SKM-1 (cell line): Measurements from ENCODE around the gene STAP2.

ENCODE experiments used
- DNase-seq: peaks from one replicate; lab custom pipeline; 2025; ENCODE audit not compliant: unreplicated experiment; lab: John Stamatoyannopoulos, UW

Gene STAP2, protein sequence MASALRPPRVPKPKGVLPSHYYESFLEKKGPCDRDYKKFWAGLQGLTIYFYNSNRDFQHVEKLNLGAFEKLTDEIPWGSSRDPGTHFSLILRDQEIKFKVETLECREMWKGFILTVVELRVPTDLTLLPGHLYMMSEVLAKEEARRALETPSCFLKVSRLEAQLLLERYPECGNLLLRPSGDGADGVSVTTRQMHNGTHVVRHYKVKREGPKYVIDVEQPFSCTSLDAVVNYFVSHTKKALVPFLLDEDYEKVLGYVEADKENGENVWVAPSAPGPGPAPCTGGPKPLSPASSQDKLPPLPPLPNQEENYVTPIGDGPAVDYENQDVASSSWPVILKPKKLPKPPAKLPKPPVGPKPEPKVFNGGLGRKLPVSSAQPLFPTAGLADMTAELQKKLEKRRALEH

DNA sequence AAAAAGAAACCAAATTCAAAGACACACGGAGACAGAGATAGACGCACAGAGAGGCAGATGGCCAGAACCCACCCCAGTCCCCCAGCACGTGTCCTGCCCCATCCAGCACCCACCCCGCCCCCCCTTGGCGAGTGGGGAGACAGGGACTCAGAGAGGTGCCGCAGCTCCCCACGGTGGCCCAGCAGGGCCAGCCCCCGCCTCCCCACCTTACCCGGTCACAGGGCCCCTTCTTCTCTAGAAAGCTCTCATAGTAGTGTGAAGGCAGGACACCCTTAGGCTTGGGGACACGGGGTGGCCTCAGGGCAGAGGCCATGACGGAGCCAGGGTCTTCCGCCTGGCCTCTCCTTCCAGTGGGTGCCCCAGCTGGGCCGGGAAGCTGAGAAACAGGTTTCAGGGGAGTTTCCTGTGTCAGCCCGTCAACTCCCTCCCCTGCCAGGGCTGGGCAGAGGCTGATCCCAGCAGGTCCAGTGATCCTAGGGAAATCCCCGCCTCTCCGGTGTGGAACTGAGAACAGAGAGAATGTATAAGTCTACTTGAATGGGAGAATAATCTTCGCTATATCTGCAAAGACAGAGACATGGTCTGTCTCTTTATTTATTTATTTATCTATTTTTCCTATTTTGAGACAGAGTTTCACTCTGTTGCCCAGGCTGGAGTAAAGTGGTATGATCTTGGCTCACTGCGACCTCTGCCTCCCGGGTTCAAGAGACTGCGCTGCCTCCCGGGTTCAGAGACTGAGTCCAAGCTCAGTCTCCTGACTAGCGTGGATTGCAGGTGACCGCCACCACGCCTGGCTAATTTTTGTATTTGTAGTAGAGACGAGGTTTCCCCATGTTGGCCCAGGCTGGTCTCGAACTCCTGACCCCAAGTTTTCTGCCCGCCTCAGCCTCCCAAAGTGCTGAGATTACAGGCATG is at the start of gene STAP2:
Gene STAP2 (minus strand): TSS at position 387 of the 915 bp plus-strand sequence. CDS start 74 bp downstream, at position 313.
- no peak for DNase-seq

- DNase-seq, result no peak
Measured at GRCh38 chr19:4386041-4386782, 47.6 kb upstream of the STAP2 start.

- no peak for DNase-seq
Measured at GRCh38 chr19:4385291-4386040, 46.8 kb upstream of the STAP2 start.

DNA sequence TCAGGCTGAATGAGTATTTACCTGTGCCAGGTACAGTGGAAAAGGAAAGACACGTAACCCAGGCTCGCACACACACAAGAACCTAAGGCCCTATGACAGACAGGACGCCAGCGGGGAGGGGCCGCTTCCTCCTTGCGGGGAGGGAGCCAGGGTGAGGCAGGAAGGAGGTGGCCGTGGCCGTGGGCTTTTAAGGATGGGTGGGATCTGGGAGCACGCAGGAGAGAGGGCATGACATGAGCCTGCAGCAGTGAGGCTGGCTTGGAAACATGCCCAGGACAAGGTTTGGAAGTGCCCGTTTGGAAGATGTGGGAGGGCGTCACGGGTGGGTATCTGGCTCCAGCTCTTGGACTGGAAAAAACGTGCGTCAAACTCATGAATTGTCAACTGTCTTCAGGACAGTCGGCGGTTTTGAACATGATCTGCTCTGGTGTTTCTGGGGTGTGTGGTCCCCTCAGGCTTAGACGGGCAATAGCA is 41.7 kb upstream of the STAP2 start:
- DNase-seq, result no peak

- DNase-seq, result no peak
Measured at GRCh38 chr19:4379383-4380253, 41.0 kb upstream of the STAP2 start.

- DNase-seq, result no peak
Measured at GRCh38 chr19:4378886-4379285, 40.3 kb upstream of the STAP2 start.

GRCh38 chr19:4376991-4377781 is 38.6 kb upstream of the STAP2 start:
- DNase-seq, result no peak

- no peak for DNase-seq
Measured at GRCh38 chr19:4376671-4376990, 38.0 kb upstream of the STAP2 start.

DNA sequence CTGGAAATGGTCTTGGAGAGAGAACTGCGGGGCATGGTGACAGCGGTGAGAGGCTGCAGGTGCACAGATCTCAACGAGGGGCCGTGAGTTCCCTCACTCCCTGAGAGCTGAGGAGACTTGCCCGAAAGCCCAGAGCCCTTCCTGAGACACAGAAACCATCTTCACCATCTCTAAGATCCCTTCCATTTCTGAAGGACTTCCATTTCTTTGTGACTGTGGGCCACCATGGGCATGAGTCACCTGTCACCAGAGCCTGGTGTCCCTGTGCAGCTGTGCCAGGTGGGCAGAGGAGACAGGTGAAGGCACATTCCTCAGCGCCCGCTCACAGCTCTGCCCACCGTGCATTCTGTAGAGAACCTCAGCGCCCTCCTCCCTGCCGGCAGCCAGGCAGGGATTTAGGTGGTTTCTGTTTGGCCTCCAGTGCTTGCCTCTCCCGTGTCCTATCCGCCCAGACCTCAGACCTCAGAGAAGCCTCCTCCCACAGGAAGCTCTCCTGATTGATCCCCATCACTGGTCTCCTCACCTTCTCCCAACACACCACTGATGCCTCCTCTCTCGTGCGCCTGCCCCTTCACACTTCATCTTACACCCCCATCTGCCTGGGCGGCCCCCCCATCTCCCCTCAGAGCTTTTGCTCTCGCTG is 37.5 kb upstream of the STAP2 start:
- no peak for DNase-seq

GRCh38 chr19:4375164-4376027 is 36.8 kb upstream of the STAP2 start:
- DNase-seq, result no peak

DNA sequence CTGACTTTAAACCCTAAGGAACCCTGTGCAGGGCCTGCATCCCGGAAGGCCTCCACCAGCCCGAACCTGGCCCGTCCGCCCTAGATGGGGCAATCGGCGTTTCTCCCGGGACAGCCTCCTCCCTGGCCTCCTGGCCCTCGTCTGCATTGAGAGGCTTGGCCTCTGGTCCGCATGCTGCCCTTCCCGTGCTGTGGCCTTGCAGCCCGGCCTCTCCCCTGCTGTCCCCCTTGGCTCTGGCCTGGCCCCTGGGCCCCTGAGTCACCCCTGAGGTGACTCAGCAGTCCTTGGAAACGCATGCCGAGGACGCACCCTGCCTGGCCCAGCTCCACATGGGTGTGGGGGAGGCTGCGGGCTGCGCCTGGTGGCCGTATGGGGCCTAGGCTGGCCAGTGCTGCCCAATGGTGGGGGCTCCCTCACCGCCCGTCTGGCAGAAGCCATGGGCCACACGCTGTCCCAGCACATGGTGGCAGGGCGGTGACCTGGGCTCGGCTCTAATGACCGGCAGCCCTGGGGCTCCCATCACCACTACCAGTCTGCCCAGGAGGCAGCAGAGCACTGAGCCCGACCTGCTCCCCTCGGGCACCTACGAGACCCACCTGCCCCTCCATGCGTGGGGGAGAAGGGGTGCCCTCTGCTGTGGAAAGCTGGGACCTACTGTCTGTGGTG is 36.0 kb upstream of the STAP2 start:
- no peak for DNase-seq

GRCh38 chr19:4373601-4374497 is 35.2 kb upstream of the STAP2 start:
- DNase-seq, result no peak

DNA sequence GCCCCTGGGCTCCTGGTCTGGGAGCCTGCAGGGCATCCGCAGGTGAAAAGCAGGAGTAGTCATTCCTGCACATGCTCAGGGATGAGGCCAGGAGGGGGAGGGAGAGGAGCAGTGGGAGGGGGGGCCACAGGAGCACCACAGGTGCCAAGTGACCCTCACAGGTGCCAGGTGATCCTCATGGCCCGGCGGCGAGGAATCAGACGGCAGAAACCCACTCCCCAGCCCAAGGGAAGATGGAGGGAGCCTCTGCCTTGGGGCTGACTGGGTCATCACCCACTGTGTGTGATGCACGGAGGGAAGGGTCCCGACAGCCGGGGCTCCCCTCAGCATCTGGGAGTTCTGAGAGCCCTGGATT is 34.4 kb upstream of the STAP2 start:
- no peak for DNase-seq

GRCh38 chr19:4372165-4373012 is 33.8 kb upstream of the STAP2 start:
- DNase-seq, result no peak
